Stimulated activated CD4-positive, alpha-beta T cell treated with anti-CD3 and anti-CD28 coated beads, Interleukin-1b, Interleukin-23, amount 100 ng/mL, for 1 hour (primary cell): ENCODE results near the gene GCDH.
"Not testable (repeated sequence)": the region's sequence is repeated elsewhere in the genome, so short reads cannot be mapped to it uniquely, and the experiment has no call there.

Experiments used
- DNase-seq, 2 donors: peaks; one replicate each; pipeline ENCODE4 v3.0.0-alpha.2; 2020; ENCODE audit warnings: low read depth in 2 of 2

GCDH gene

GRCh38 chr19:12907166-12907565 lies 16.2 kb downstream of the GCDH start:
- DNase-seq = no peak

- no peak for DNase-seq
Observed at GRCh38 chr19:12912571-12912970, 21.6 kb downstream of the GCDH start.

GRCh38 chr19:12913011-12913561 lies 22.1 kb downstream of the GCDH start:
- DNase-seq = no peak

GRCh38 chr19:12913851-12914690 lies 23.1 kb downstream of the GCDH start:
- DNase-seq = no peak

GRCh38 chr19:12915860-12916259 lies 24.9 kb downstream of the GCDH start:
- DNase-seq = not testable (repeated sequence)

GRCh38 chr19:12918253-12918652 lies 27.3 kb downstream of the GCDH start:
- no peak for DNase-seq

- DNase-seq = no peak
Observed at GRCh38 chr19:12921047-12921446, 30.1 kb downstream of the GCDH start.

GRCh38 chr19:12922959-12923358 lies 32.0 kb downstream of the GCDH start:
- no peak for DNase-seq

GRCh38 chr19:12924621-12925310 lies 33.8 kb downstream of the GCDH start:
- no peak for DNase-seq

- DNase-seq = no peak
Observed at GRCh38 chr19:12930002-12930645, 39.2 kb downstream of the GCDH start.

GRCh38 chr19:12932392-12933286 lies 41.7 kb downstream of the GCDH start:
- no peak for DNase-seq

- DNase-seq = peak; percentile 73 to 82
Observed at GRCh38 chr19:12933287-12934072, 42.5 kb downstream of the GCDH start, which contains the start of gene FARSA. Gene FARSA, minus strand, starts transcription at chr19:12933711. Its CDS starts 15 bp downstream, at chr19:12933696.

GRCh38 chr19:12935071-12935470 lies 44.1 kb downstream of the GCDH start:
- DNase-seq = no peak

- DNase-seq = no peak
Observed at GRCh38 chr19:12936582-12936981, 45.6 kb downstream of the GCDH start.

GRCh38 chr19:12937093-12937926 lies 46.4 kb downstream of the GCDH start:
- no peak for DNase-seq

GRCh38 chr19:12937927-12938778 lies 47.2 kb downstream of the GCDH start, which contains the start of gene CALR:
Gene CALR, plus strand, starts transcription at chr19:12938609. Its CDS starts 71 bp downstream, at chr19:12938680.
- peak; percentile 96 to 97 for DNase-seq

GRCh38 chr19:12938779-12939601 lies 48.0 kb downstream of the GCDH start:
- no peak for DNase-seq
